HG03196 (cell line): ENCODE measurements around the gene HOXB3.

Experiments
- ATAC-seq: cut with Tn5 transposase; IDR thresholded peaks from one replicate; pipeline ENCODE4 v1.9.1; 2021; ENCODE audit not compliant: unreplicated experiment

Gene HOXB3

GRCh38 chr17:48613862-48614694 lies 24.0 kb upstream of the HOXB3 start:
- ATAC-seq: no peak

- ATAC-seq: no peak
Measured at GRCh38 chr17:48612854-48613691, 23.0 kb upstream of the HOXB3 start.

GRCh38 chr17:48612456-48612853 lies 22.4 kb upstream of the HOXB3 start:
- no peak for ATAC-seq

GRCh38 chr17:48611681-48612455 lies 21.8 kb upstream of the HOXB3 start:
- ATAC-seq: no peak

- ATAC-seq: no peak
Measured at GRCh38 chr17:48611213-48611612, 21.2 kb upstream of the HOXB3 start.

GRCh38 chr17:48610282-48611211 lies 20.5 kb upstream of the HOXB3 start, which contains the start of gene HOXB7:
Gene HOXB7 (minus strand): TSS chr17:48611017. CDS start chr17:48610918, 99 bp downstream.
- ATAC-seq: no peak

- no peak for ATAC-seq
Measured at GRCh38 chr17:48609759-48610281, 19.8 kb upstream of the HOXB3 start.

GRCh38 chr17:48609033-48609432 lies 19.0 kb upstream of the HOXB3 start:
- ATAC-seq: no peak

GRCh38 chr17:48608494-48608834 lies 18.4 kb upstream of the HOXB3 start:
- ATAC-seq: no peak

GRCh38 chr17:48606892-48607614 lies 17.0 kb upstream of the HOXB3 start:
- ATAC-seq: no peak

- no peak for ATAC-seq
Measured at GRCh38 chr17:48605991-48606891, 16.2 kb upstream of the HOXB3 start.

- ATAC-seq: no peak
Measured at GRCh38 chr17:48605409-48605919, 15.4 kb upstream of the HOXB3 start.

- no peak for ATAC-seq
Measured at GRCh38 chr17:48604770-48605329, 14.8 kb upstream of the HOXB3 start, which contains the start of gene HOXB6. Gene HOXB6 (minus strand): TSS chr17:48604986. CDS start chr17:48598150, 6,836 bp downstream.

- ATAC-seq: no peak
Measured at GRCh38 chr17:48603959-48604769, 14.1 kb upstream of the HOXB3 start.

GRCh38 chr17:48601539-48602425 lies 11.7 kb upstream of the HOXB3 start:
- ATAC-seq: no peak

- no peak for ATAC-seq
Measured at GRCh38 chr17:48601207-48601538, 11.1 kb upstream of the HOXB3 start.
